IMR-90 (cell line): Measurements from ENCODE around the gene CD96. TPM values are rescaled to one million over a fixed set of nuclear protein-coding genes. Genes with fewer than 3 reads are reported as not detected.

Source experiments
- CTCF ChIP-seq: conservative IDR thresholded peaks from 2 replicates; pipeline ENCODE4 v1.5.1; 2012; ENCODE audit warnings: mild to moderate bottlenecking, low read depth, low read length, improper control_type of control experiment
- USF2 ChIP-seq: fragments of 150-350 bp; IDR thresholded peaks from 2 replicates; pipeline ENCODE4 v1.6.1; 2017; ENCODE audit warnings: mild to moderate bottlenecking, antibody characterized with exemption, low read length, low read depth
- polyA plus RNA-seq, 3 experiments: library from polyadenylated mRNA; depleted of rRNA; stranded (reverse); fragments of >200 nt; gene quantifications; 2 replicates each; pipeline ENCODE4 v1.2.3, GENCODE V29; 2012; ENCODE audit warnings: low replicate concordance in 1 of 3
- total RNA-seq: library from RNA; depleted of rRNA; stranded (reverse); fragments of >200 nt; gene quantifications from 2 replicates; pipeline ENCODE4 v1.2.3, GENCODE V29; 2012

CD96 gene
- total and polyA plus RNA-seq, 2 of the 4 experiments (the other 2 are of a cell fraction): 0.05 to 0.18 TPM

GRCh38 chr3:111694471-111694870, 152.5 kb downstream of the CD96 start (continued):
- no peak for TF ChIP-seq USF2
- TF ChIP-seq CTCF: no peak
